ENCODE results near the gene MSGN1.

Gene MSGN1

GRCh38 chr2:17805717-17806363 lies 10.4 kb upstream of the MSGN1 start:
- no peak overlapping the region for H3K27ac ChIP-seq (ENCODE audit: low read depth, low read length)
- H3K4me1 ChIP-seq (ENCODE audit: control insufficient read depth, insufficient read depth, low read length), result peaks cover 4% of the 10 kb centered on the region; the same call in 1 of the 2 replicates
- H3K4me3 ChIP-seq (ENCODE audit: low read depth, low read length), result no peak overlapping the region
- H3K9me3 ChIP-seq (ENCODE audit: control insufficient read depth, insufficient read depth, low read length), result no peaks in the 10 kb centered on the region
- H3K9ac ChIP-seq (ENCODE audit: low read depth, low read length), result no peak overlapping the region
- no peaks in the 10 kb centered on the region for H3K27me3 ChIP-seq (ENCODE audit: control insufficient read depth, insufficient read depth, low read length)
- H3K36me3 ChIP-seq (ENCODE audit: control insufficient read depth, insufficient read depth, low read length), result no peaks in the 10 kb centered on the region

- Histone ChIP-seq H3K4me1 (ENCODE audit: control insufficient read depth, insufficient read depth, low read length) (peaks cover 4% of the 10 kb centered on the region; the same call in 1 of the 2 replicates), H3K36me3 (ENCODE audit: control insufficient read depth, insufficient read depth, low read length) (no peaks in the 10 kb centered on the region), H3K9ac (ENCODE audit: low read depth, low read length) (no peak overlapping the region), H3K9me3 (ENCODE audit: control insufficient read depth, insufficient read depth, low read length) (no peaks in the 10 kb centered on the region), H3K27me3 (ENCODE audit: control insufficient read depth, insufficient read depth, low read length) (no peaks in the 10 kb centered on the region), H3K4me3 (ENCODE audit: low read depth, low read length) (no peak overlapping the region), H3K27ac (ENCODE audit: low read depth, low read length) (no peak overlapping the region)
These were observed 3.1 kb upstream of the MSGN1 start for GRCh38 chr2:17813010-17813741.

GRCh38 chr2:17813742-17814473 lies 2.4 kb upstream of the MSGN1 start:
- Histone ChIP-seq H3K4me3 (ENCODE audit: low read depth, low read length) (no peak overlapping the region), H3K4me1 (ENCODE audit: control insufficient read depth, insufficient read depth, low read length) (peaks cover 4% of the 10 kb centered on the region; the same call in 1 of the 2 replicates)

DNA sequence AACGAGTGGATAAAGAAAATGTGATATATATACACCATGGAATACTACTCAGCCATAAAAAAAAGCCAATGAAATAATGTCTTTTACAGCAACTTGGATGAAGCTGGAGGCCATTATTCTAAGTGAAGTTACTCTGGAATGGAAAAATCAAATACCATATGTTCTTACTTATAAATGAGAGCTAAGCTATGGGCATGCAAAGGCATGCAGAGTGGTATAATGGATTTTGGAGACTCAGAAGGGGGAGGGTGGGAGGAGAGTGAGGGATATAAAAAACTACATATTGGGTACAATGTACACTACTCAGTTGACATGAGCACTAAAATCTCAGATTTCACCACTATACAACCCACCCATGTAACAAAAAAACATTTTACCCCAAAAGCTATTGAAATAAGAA lies 1.7 kb upstream of the MSGN1 start:
- H3K27ac ChIP-seq (ENCODE audit: low read depth, low read length), result no peak overlapping the region
- peaks cover 4% of the 10 kb centered on the region; the same call in 1 of the 2 replicates for H3K4me1 ChIP-seq (ENCODE audit: control insufficient read depth, insufficient read depth, low read length)
- H3K27me3 ChIP-seq (ENCODE audit: control insufficient read depth, insufficient read depth, low read length), result no peaks in the 10 kb centered on the region
- H3K9me3 ChIP-seq (ENCODE audit: control insufficient read depth, insufficient read depth, low read length), result no peaks in the 10 kb centered on the region
- no peaks in the 10 kb centered on the region for H3K36me3 ChIP-seq (ENCODE audit: control insufficient read depth, insufficient read depth, low read length)
- H3K4me3 ChIP-seq (ENCODE audit: low read depth, low read length), result no peak overlapping the region
- no peak overlapping the region for H3K9ac ChIP-seq (ENCODE audit: low read depth, low read length)

More at GRCh38 chr2:17813742-17814473, 2.4 kb upstream of the MSGN1 start:
- no peak overlapping the region for H3K27ac ChIP-seq (ENCODE audit: low read depth, low read length)
- no peaks in the 10 kb centered on the region for H3K36me3 ChIP-seq (ENCODE audit: control insufficient read depth, insufficient read depth, low read length)
- H3K9ac ChIP-seq (ENCODE audit: low read depth, low read length), result no peak overlapping the region
- H3K9me3 ChIP-seq (ENCODE audit: control insufficient read depth, insufficient read depth, low read length), result no peaks in the 10 kb centered on the region
- no peaks in the 10 kb centered on the region for H3K27me3 ChIP-seq (ENCODE audit: control insufficient read depth, insufficient read depth, low read length)

- peaks cover 2% of the 10 kb centered on the region; the same call in 1 of the 2 replicates for H3K4me1 ChIP-seq (ENCODE audit: control insufficient read depth, insufficient read depth, low read length)
- H3K27me3 ChIP-seq (ENCODE audit: control insufficient read depth, insufficient read depth, low read length), result no peaks in the 10 kb centered on the region
- H3K36me3 ChIP-seq (ENCODE audit: control insufficient read depth, insufficient read depth, low read length), result no peaks in the 10 kb centered on the region
- peak overlapping the region; percentile 7 for H3K27ac ChIP-seq (ENCODE audit: low read depth, low read length)
- no peak overlapping the region for H3K9ac ChIP-seq (ENCODE audit: low read depth, low read length)
- no peak overlapping the region for H3K4me3 ChIP-seq (ENCODE audit: low read depth, low read length)
- H3K9me3 ChIP-seq (ENCODE audit: control insufficient read depth, insufficient read depth, low read length), result no peaks in the 10 kb centered on the region
These were observed 634 bp upstream of the MSGN1 start for GRCh38 chr2:17815468-17816184.

DNA sequence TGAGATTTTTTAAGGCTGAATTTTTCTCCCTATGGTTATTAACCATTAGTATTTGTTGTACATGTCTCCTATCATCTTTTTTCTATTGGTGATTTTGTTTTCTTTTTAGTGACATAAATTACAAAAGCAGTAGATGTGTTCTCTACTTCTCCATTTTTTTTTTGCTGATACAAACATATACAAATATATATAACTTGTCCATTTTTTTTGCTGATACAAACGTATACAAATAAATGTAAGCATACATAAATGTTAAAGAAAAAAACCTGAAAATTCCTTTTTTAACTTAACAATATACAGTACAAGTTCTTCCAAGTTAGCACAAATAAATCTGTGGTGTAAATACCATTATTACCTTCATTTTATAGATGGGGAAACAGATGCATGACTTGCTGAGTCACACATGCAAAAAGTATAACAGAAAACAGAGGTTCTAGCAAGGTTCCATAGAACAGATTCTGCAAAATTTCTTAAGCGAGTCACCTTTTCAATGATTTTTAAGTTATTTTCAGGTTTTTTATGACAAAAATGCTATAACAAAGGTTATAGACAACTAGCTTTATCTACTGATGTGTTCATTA lies 2.1 kb downstream of the MSGN1 start:
- peaks cover 8% of the 10 kb centered on the region for H3K4me1 ChIP-seq (ENCODE audit: control insufficient read depth, insufficient read depth, low read length)
- no peak overlapping the region for H3K9ac ChIP-seq (ENCODE audit: low read depth, low read length)
- no peak overlapping the region for H3K4me3 ChIP-seq (ENCODE audit: low read depth, low read length)
- no peaks in the 10 kb centered on the region for H3K27me3 ChIP-seq (ENCODE audit: control insufficient read depth, insufficient read depth, low read length)
- no peaks in the 10 kb centered on the region for H3K36me3 ChIP-seq (ENCODE audit: control insufficient read depth, insufficient read depth, low read length)
- H3K9me3 ChIP-seq (ENCODE audit: control insufficient read depth, insufficient read depth, low read length), result no peaks in the 10 kb centered on the region
- H3K27ac ChIP-seq (ENCODE audit: low read depth, low read length), result no peak overlapping the region

DNA sequence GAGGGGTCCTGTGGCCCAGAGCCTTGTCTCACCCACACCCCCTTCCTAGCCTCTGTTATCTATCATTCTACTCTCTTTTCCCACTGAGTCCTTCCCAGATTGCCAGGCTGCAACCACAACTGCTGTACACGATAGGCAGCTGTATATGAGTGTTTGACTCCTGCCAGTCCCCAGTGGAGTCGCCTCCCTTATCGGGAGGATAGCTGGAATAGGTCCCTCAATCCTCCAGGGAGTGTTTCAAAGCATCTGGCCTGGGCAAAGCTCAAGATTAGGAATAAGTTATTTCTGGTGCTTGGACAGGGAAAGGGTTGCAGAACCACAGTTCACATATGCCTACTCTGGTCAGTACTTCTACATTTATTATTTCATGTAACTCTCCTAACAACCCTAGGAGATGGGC lies 4.8 kb downstream of the MSGN1 start:
- Histone ChIP-seq H3K27ac (ENCODE audit: low read depth, low read length) (no peak overlapping the region), H3K4me1 (ENCODE audit: control insufficient read depth, insufficient read depth, low read length) (peaks cover 8% of the 10 kb centered on the region), H3K9ac (ENCODE audit: low read depth, low read length) (no peak overlapping the region), H3K9me3 (ENCODE audit: control insufficient read depth, insufficient read depth, low read length) (no peaks in the 10 kb centered on the region), H3K4me3 (ENCODE audit: low read depth, low read length) (no peak overlapping the region), H3K36me3 (ENCODE audit: control insufficient read depth, insufficient read depth, low read length) (no peaks in the 10 kb centered on the region), H3K27me3 (ENCODE audit: control insufficient read depth, insufficient read depth, low read length) (peaks cover 3% of the 10 kb centered on the region; the same call in 1 of the 2 replicates)

GRCh38 chr2:17821535-17822444 lies 5.5 kb downstream of the MSGN1 start:
- Histone ChIP-seq H3K36me3 (ENCODE audit: control insufficient read depth, insufficient read depth, low read length) (no peaks in the 10 kb centered on the region), H3K4me3 (ENCODE audit: low read depth, low read length) (no peak overlapping the region), H3K4me1 (ENCODE audit: control insufficient read depth, insufficient read depth, low read length) (peaks cover 12% of the 10 kb centered on the region), H3K9me3 (ENCODE audit: control insufficient read depth, insufficient read depth, low read length) (no peaks in the 10 kb centered on the region), H3K9ac (ENCODE audit: low read depth, low read length) (no peak overlapping the region), H3K27ac (ENCODE audit: low read depth, low read length) (no peak overlapping the region), H3K27me3 (ENCODE audit: control insufficient read depth, insufficient read depth, low read length) (peaks cover 3% of the 10 kb centered on the region; the same call in 1 of the 2 replicates)

- H3K9ac ChIP-seq (ENCODE audit: low read depth, low read length), result no peak overlapping the region
- peaks cover 3% of the 10 kb centered on the region; the same call in 1 of the 2 replicates for H3K27me3 ChIP-seq (ENCODE audit: control insufficient read depth, insufficient read depth, low read length)
- H3K27ac ChIP-seq (ENCODE audit: low read depth, low read length), result no peak overlapping the region
- H3K36me3 ChIP-seq (ENCODE audit: control insufficient read depth, insufficient read depth, low read length), result no peaks in the 10 kb centered on the region
- H3K9me3 ChIP-seq (ENCODE audit: control insufficient read depth, insufficient read depth, low read length), result no peaks in the 10 kb centered on the region
- H3K4me1 ChIP-seq (ENCODE audit: control insufficient read depth, insufficient read depth, low read length), result peaks cover 18% of the 10 kb centered on the region
- H3K4me3 ChIP-seq (ENCODE audit: low read depth, low read length), result no peak overlapping the region
These were observed 6.3 kb downstream of the MSGN1 start for GRCh38 chr2:17822445-17823117.
